GM18511 (cell line): ENCODE measurements around the gene UGGT2.

ENCODE experiments used
- ATAC-seq: cut with Tn5 transposase; IDR thresholded peaks from one replicate; pipeline ENCODE4 v1.9.1; 2021; ENCODE audit warnings: mild to moderate bottlenecking, moderate library complexity; ENCODE audit not compliant: unreplicated experiment

The UGGT2 gene, protein sequence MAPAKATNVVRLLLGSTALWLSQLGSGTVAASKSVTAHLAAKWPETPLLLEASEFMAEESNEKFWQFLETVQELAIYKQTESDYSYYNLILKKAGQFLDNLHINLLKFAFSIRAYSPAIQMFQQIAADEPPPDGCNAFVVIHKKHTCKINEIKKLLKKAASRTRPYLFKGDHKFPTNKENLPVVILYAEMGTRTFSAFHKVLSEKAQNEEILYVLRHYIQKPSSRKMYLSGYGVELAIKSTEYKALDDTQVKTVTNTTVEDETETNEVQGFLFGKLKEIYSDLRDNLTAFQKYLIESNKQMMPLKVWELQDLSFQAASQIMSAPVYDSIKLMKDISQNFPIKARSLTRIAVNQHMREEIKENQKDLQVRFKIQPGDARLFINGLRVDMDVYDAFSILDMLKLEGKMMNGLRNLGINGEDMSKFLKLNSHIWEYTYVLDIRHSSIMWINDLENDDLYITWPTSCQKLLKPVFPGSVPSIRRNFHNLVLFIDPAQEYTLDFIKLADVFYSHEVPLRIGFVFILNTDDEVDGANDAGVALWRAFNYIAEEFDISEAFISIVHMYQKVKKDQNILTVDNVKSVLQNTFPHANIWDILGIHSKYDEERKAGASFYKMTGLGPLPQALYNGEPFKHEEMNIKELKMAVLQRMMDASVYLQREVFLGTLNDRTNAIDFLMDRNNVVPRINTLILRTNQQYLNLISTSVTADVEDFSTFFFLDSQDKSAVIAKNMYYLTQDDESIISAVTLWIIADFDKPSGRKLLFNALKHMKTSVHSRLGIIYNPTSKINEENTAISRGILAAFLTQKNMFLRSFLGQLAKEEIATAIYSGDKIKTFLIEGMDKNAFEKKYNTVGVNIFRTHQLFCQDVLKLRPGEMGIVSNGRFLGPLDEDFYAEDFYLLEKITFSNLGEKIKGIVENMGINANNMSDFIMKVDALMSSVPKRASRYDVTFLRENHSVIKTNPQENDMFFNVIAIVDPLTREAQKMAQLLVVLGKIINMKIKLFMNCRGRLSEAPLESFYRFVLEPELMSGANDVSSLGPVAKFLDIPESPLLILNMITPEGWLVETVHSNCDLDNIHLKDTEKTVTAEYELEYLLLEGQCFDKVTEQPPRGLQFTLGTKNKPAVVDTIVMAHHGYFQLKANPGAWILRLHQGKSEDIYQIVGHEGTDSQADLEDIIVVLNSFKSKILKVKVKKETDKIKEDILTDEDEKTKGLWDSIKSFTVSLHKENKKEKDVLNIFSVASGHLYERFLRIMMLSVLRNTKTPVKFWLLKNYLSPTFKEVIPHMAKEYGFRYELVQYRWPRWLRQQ (N-terminal part only)

DNA sequence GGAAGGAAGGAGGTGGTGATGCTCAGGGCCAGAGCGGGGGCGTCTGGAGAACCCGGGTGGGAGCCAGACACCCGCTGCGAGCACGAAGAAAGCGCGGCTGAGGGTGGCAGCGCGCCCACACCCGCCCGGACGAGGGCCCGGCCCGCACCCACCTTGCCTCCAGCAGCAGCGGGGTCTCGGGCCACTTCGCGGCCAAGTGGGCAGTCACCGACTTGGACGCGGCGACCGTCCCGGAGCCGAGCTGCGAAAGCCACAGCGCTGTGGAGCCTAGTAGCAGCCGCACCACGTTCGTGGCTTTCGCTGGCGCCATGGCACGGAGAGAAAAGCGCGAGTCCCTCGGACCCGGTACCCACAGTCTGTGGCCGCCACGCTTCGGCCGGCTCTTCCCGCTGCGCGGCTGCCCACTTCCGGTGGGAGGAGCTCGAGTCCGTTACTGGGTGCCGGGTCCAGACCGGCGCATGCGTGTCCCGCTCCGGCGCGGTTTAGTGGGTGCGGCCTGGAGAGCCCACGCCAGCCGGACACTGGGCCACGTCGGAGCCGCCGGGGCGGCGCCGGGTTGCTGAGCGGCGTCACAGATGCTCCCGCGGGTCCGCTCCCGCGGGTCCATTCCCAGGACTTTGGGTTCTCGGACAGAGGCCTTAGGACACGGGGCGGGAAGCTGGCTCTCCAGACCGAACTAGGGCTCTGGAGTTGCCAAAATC is at the start of gene UGGT2:
TSS of gene UGGT2 (minus strand) at position 399 of the 701 bp plus-strand sequence. CDS start at position 310, 89 bp downstream.
- peak; percentile 96 for ATAC-seq

DNA sequence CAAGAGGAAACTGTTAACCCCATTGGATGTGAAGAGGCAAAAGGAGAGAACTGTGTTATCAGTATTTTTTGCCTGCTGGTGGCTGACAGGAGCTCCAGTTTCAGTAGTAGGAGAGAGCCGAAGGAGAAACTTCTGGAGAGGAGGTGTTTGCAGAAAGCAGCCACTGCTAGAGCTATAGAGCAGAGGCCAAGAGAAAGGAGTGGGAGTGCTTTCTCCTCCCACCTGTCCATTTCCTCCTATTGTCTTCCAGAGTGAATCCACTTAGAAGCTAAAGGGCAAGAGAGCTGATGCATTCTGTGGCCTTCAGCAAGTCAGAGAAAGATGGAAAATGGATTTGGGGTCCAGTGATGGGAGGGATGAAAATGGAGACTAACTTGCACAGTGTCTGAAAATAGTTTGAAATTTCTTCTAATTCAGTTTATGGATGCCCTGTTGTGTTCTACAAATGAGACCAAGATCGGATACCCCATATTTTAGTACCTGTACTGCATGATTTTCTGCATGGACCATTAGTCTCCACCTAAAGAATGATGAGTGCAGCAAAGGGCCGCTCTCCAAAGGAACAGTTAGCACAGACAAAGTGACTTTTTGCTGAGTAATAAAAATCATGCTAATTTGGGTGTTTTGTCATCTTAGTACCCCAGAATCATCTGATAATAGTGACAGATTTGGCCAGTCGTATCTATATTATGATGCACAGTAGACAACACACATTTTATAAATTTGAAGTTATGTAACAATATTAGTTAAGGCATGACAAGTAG is 47.4 kb upstream of the UGGT2 start:
- no peak for ATAC-seq

GRCh38 chr13:96093296-96094006 is 40.2 kb upstream of the UGGT2 start:
- ATAC-seq = no peak

DNA sequence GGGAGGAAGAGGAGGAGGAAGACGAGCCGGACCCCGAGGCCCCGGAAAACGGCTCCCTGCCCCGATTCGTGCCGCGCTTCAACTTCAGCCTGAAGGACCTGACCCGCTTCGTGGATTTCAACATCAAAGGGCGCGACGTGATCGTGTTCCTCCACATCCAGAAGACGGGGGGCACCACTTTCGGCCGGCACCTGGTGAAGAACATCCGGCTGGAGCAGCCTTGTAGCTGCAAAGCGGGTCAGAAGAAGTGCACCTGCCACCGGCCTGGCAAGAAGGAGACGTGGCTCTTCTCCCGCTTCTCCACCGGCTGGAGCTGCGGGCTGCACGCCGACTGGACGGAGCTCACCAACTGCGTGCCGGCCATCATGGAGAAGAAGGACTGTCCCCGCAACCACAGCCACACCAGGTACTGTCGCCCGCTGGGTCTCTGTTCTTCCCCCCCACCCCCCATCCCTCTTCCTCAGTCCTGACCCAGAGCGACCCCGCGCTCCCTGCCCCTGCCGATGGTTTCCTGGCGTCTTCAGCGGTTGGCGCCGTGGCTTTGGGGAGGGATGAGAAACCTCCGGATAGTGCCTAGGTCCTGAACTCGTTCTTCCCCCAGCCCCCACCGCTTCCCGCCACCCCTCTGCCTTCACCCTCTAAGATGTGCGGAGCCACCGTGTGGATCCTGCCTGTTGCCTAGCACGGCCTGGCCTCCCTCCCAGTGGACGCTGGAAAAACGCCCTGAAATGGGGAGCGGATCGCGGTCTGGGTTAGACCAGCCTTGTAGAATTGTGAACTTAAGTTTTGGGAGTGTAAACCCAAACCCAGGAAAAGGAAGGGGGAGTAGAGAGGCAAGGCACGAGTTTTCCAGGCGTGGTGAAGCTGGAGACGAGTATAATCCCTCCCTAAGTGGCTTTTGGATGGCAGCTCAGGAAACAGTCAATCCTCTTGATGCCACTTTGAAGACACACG is 38.2 kb upstream of the UGGT2 start:
- ATAC-seq = no peak

GRCh38 chr13:96090240-96091101 is 37.3 kb upstream of the UGGT2 start:
- ATAC-seq = peak; percentile 60

DNA sequence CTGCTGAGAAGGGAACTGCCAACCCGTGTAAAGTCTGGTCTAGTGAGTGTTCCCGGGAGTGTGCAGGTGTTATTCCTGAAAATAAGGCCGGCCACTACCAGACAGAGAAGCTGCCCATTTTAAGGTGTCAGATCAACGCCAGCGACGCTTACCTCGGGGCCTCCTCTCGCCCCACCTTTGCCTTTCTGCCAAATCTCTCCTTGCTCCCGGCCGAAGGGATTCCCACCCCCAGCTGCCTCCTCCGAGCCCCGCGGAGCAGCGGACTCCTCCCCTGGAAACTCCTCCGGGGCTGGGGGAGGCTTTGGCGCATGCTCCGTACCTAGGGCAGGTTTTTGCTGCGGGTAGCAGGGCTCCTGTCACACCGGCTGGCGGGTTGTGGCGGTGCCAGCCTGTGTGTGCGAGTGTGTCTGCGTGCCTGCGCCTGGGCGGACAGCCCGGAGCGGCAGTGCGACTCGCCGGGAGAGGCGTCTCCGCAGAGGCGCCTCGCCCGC is 36.6 kb upstream of the UGGT2 start, which contains the start of gene HS6ST3:
TSS of gene HS6ST3 (plus strand) at position 359 of the 491 bp plus-strand sequence.
- ATAC-seq = peak; percentile 48

GRCh38 chr13:96089139-96089538 is 35.9 kb upstream of the UGGT2 start:
- ATAC-seq = no peak

DNA sequence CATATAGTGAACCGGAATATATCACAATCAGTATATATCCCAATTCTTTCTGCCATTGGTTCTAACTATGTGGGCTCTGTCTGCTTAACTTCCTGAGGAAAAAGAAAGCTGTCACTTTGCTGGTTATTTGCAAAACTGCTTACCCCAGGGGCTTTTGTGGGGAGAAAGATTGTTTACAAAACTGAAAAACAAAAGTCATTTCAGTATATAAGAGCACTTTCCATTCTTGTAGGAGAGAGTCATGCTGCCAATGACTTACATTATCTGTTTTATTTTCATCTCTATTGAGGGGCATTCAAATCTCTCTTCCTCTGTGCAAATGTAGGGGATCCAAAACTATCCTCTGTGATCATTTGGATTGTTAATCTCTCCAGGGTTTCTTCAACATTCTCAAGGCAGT is 33.5 kb upstream of the UGGT2 start:
- no peak for ATAC-seq

GRCh38 chr13:96082640-96083039 is 29.4 kb upstream of the UGGT2 start:
- no peak for ATAC-seq

DNA sequence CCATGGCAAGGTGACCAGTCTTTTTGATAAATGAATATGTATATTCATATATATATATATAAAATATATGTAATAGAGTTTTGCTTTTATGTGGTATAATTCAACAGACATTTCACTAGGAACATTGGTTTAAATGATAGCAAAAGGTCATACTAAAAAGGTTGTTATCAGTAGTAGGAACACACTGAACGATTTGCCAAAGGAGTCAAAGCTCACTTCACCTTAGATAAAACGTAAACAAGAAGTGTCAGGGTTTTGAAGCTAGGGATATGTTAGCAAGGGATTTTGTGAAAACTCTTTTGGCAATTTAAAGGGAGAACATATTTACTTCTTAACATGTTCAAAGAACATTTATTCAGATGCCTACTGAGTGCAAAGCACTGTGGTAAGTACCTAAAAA is 28.7 kb upstream of the UGGT2 start:
- ATAC-seq = no peak

GRCh38 chr13:96080676-96081075 is 27.5 kb upstream of the UGGT2 start:
- no peak for ATAC-seq

DNA sequence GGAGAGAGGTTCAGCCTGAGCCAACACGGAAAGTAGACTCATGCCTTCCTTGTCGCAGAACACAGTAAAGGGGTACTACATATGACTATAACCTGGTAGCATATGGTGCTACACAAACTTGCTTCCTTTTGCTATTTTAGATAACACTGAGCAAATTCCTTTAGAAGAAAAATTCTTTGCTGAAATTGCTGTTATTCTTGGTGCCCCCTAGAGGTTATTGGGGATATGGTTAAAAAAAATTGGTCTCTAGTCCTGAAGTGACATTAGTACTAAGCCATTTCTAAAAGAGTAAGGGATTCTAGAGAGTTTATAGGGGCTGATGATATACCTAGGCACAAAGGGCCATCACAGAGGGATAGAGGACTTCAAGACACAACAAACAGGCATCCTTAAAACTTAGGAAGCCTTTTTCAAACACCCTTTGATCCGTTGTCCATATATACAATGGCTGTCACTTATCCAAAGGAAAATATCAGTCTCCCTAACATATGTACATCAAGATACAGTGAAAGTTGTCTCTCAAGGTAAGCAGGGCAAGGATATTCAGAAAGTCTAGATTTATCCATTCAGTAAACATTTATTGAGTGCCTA is 22.8 kb upstream of the UGGT2 start:
- peak; percentile 60 for ATAC-seq

DNA sequence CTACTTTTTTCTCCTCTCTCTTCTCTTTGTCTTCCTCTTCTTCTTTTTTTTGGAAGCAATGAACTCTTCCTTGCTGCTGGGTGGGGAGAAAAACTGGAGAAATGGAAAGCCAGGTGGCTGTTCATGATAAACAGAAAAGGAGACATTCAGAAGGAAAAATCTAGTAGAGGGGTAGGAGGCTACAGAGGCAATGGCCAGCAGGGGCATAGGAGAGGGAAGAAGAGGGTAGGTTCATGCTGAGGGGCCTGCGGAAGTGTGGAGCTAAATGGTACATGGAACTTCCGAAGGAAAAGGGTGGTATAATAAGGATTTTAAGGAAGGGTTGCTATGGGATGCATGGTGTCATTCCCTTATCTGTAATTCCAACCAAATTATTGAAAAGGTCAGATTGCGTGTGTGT is 19.2 kb upstream of the UGGT2 start:
- ATAC-seq = no peak

GRCh38 chr13:96071504-96071903 is 18.3 kb upstream of the UGGT2 start:
- ATAC-seq = no peak

- ATAC-seq = no peak
Observed at GRCh38 chr13:96068729-96069128, 15.5 kb upstream of the UGGT2 start.

DNA sequence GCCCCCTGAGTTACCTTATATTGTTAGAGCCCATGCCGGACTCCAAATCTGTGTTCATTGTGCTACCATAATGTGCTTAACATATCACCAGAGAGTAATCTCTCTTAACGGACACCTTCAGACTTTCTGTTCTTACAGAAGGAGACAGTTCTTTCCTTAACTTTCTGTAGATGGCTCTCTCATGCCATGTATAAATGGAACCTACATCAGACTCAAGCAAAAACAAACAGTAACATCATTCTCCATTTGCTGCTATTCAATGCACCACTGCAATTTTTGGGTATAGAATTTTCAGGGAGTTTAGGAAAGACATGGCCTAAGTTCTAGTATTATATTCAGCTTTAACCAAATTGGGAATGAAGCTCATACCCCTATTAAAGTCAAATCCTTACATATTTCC is 12.6 kb upstream of the UGGT2 start:
- ATAC-seq = no peak
